Activated CD8-positive, alpha-beta memory T cell treated with anti-CD3 and anti-CD28 coated beads for 4 hours (primary cell): ENCODE measurements around the gene NMNAT2.
"Not testable (repeated sequence)": the region's sequence is repeated elsewhere in the genome, so short reads cannot be mapped to it uniquely, and the experiment has no call there.

Experiments
- DNase-seq, 2 donors: peaks; one replicate each; pipeline ENCODE4 v3.0.0-alpha.2; 2020; ENCODE audit warnings: low read depth in 2 of 2

NMNAT2 gene

DNA sequence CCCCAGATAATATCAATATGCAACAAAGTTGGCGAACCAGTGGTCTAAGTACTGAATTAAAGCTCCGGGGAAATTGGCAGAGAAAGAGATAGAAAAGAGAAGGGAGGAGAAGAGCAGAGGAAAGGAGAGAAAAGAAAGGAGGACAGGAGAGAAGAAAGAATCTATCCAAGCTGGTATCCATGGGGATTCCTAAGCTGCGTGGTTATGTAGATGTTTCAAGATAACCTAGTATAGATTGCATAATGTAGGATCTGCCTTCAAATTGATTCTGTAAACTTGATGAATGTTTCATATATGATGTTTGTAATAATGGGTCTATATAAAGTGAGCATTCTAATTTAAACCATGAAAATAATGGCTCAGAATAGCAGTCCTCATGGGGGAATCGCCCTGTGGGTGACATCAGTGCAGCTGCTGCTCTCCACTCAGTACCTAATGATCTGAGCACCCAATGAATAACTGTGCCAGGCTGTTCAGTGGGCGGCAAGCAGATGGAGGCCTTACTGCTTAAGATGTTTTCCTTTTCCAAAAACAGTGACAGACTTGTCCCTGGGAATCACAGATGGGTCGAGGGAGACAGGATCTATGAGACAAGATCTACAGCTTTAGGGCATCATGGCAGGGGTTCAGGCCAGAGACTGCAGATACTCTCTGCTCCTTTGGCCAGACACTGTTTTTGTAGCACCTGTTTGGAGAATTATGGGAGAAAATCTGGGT lies 154.1 kb downstream of the NMNAT2 start:
- DNase-seq, result no peak

DNA sequence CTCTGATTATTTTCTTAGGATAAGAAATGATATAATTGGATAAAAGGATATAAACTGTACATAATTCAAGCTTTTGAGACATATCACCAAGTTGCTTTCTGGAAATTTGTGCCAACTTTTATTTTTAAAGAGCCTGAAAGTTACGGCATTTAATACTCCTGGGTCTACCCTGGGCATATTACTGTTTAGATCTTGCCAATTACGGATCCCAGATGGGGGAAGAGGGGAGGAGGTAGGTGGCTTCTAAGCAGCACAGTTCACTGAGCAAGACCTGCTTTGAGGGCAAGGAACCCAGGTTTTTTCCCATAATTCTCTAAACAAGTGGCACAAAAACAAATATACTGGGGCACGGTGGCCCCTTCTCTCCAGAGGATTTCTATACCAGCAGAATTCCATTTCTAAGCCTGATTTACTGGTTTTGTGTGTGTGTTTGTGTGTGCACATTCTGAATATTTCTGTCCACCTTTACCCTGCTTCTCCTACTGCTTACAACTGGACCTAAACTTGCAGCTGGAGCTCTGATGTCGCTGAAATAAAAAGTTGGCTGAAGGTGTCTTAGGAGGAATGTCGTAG lies 155.5 kb downstream of the NMNAT2 start:
- no peak for DNase-seq

DNA sequence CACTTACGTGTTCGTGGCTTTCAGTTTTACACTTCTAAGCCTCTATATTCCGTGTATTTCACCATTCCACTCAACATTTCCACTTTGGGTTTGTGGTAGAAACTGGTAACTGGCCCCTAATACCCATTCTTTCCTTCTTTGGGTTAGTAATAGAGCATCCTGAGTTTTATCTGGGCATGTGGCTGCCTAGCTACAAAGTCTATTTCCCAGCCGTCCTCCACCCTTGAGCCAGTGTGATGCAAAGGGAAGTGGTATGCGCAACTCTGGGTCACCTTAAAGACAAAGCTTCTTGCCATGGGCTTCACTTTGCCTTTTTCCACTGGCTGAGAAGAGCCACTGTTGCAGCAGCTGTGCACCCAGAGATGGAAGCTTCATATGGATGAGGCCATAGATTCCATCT lies 158.3 kb downstream of the NMNAT2 start:
- DNase-seq, result no peak

DNA sequence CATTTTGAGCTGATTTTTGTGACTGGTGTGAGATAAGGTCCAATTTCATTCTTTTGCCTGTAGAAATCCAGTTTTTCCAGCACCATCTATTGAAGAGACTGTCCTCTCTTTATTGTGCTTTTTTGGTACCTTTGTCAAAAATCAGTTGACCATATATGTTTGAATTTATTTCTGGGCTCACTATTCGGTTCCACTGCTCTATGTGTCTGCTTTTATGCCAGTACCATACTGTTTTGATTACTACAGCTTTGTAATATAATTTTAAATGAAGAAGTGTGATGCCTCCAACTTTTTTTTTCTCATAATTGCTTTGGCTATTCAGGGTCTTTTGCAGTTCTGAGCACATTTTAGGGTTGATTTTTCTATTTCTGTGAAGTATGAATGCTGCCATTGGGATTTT lies 163.1 kb downstream of the NMNAT2 start:
- no peak for DNase-seq

DNA sequence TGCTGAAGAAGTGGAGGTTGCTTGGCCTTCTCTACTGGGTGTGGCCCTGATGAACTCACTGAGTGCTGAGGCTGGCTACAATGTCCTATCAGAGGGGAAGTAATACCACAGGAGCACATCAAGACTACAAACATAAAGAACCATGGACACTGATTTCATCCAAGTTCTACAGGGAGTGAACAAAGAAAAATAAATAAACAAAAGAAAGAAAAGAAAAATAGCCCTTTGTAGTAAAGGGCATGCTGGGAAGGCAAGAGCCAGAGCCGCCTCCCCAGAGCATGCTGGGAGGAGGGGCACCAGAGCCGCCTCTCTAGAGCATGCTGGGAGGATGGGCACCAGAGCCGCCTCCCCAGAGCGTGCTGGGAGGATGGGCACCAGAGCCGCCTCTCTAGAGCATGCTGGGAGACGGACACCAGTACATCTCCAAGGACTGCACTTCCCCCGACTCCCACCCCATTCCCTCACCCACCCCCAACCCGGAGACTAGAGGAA lies 166.2 kb downstream of the NMNAT2 start:
- no peak for DNase-seq

DNA sequence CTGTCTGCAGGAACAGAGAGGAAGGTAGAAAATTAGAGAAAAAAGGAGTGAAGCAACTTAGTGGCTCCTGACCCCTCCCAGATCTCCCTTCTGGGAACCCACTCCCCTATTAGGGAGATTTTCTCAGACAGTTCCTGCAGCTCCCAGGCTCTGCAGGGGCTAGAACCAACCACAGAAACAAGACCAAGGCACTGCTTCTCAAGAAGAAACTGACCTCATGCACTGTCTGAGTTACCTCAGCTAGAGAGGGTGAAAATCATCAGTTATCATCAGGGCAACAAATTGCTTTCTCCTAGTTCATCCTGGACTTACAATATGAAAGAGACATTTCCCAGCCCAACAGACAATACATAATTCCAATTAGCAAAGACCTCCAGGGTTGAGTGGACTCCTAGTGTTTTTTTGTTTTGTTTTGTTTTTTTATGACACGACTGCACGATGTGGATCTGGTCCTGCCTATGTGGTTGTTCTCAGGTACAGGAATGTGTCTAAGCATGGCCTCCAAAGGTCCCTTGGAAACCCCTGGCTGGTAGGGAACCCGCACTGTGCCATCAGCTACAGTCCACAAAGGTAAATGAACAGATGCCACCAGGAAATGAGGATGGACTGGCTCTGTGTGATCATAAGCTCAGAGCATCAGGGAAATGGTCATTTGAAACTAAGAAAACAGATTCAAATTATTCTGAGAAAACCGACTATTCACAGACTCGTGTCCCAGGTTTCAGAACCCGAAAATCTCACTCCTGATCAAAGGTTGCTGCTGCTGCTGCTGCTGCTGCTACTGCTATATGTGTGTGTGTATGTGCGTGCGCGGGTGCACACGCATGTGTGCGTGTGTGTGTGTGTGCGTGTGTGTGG lies 166.8 kb downstream of the NMNAT2 start:
- no peak for DNase-seq

DNA sequence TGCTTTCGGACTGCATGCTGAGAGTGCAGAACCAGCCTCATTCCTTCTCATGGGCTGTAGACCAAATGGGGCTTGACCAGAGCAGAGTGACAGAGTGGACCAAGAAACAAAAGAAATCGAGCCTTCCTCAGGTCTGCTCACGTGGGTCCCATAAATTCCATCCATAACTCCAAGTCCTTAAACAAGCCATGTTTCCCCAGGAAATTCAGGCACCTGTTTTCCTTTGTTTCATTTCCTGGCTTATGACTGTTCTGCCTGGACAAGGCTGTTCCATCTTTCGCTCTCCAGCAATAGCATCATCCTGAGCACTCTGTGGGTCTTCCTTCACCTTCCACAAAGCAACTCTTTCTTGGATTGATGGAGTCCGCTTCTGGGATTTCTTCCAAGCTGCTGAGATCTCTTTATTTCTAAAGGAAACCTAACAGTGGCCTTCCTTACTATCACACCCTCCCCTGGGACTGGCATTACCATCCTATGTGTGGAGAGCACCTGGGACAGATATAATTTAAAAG lies 168.2 kb downstream of the NMNAT2 start:
- DNase-seq, result no peak

DNA sequence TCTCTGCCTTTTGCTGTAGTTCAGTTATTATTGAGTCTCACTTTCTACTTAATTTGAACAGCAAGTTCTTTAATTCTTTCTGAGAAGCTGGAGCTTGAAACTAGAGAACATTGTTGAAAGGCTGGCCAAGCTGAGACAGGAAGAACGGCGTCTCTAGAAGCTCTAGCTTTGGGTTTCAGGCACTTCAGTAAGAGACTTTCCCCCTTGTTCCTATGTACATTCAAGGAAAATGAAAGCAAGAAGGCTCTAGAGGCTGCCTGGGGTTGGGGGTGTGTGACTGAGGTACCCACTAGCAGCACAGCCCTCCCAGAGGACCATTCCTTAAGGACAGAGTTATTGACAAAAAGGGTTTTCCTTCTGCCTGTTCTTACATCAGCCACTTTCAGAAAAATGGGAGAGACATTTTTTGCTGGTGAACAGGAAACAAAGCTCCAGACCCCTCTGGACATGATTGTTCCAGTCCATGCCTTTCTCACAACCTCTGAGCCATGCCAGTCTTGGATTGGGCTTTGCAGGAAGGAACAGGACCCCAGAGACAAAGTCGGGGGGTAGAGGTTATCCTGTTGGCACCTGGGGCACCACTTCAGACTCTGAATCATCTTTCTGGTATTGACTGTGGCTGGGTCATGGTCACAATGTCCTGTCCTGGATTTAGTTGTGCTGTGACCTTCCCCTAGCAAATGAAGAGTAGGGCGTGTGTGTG lies 169.0 kb downstream of the NMNAT2 start:
- no peak for DNase-seq

DNA sequence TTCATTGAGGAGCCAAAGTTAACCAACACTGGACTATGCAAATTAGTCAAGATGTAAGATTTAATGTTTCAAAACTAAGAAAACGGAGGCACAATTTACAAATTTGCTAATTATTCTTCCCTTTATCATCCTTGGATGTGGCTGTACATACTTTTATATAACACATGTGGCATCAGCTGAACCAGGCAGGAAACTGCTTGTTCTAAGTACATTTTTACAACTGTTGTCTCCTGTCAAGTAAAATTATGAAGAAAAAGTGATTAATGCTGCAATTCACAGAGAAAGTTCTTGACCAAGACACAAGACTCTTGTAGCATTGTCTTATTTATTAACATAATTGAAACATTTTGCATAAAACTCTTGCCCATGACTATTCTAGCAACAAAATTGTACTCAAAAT lies 170.2 kb downstream of the NMNAT2 start:
- DNase-seq, result no peak

DNA sequence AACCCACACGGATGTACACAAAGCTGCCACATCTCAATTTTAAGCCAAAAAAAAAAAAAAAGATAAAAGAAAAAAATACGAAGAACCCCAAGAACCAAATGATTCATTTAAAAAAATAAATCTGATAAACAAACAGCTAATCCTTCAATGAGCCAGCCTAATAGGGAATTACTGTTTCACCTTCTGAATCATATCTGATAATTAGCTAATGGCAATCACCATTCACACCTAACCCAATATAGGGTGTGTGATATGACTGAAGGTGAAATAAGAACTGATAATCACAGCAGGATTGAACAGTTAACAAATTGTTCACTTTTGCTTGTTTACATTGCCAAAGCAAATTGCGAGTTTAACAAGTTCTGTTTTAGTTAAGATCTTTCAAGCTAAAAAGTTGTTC lies 170.7 kb downstream of the NMNAT2 start:
- no peak for DNase-seq

DNA sequence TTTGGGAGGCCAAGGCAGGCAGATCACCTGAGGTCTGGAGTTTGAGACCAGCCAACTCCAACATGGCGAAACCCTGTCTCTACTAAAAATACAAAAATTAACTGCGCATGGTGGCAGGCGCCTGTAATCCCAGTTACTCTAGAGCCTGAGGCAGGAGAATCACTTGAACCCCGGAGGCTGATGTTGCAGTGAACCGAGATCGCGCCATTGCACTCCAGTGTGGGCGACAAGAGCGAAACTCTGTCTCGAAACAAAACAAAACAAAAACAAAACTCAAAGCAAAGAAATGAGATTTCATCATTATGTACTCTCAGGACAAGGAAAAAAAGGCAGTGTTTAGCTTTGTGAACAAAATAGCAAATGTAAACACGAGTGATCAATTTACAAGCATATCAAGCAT lies 171.1 kb downstream of the NMNAT2 start:
- DNase-seq, result no peak

DNA sequence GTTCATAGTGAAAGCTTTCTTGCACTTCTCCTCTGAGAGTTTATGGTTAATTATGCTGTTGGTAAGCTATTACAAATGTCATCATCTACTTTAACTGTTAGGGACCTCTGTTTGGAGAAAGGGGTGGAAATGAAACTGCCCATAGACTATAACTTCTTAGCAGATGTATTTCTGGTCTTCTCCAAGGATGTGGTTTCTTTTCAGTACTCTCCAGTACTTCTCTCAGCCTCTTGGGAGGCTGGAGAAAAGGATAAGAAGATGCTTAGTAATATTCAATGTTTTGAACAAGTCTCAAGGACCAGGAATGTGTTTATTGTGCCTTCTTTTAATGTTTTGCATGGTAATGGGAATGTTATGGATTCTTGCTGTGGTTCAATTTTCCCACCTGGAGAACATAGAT lies 171.7 kb downstream of the NMNAT2 start:
- DNase-seq, result no peak

DNA sequence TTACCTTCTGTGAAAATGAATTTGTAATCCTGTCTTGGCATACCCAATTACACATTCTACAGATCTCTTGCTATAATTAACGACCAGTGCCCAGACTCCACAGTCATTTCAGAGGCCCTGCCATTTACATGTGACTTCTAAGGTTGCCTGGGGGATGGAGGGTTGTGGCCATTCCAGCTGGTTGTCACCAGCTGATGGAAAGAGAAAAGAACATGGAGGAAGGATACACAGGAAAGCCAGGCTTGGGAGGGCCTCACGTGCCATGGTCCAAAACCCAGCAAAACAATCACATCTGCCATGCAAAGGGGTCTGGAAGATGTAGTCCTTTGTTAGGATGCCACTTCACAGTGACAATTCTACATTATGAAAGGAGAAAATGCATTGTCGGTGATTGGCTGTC lies 172.8 kb downstream of the NMNAT2 start:
- no peak for DNase-seq

DNA sequence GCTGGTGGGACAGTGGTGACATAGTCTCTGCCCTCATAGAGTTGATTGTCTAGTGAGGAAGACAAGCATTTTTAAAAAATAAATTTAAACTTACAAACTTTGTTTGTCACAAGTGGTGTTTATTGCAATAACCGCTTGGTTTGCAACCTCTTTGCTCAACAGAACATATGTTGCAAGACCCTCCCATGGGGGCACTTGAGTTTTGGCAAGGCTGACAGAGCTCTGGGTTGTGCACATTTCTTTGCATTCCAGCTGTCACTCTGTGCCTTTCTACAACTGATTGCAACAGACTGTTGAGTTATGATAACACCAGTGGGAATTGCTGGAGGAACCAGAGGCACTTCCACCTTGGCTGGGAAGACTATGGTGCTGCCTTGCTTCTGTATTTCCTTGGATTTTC lies 173.7 kb downstream of the NMNAT2 start:
- DNase-seq, result no peak

DNA sequence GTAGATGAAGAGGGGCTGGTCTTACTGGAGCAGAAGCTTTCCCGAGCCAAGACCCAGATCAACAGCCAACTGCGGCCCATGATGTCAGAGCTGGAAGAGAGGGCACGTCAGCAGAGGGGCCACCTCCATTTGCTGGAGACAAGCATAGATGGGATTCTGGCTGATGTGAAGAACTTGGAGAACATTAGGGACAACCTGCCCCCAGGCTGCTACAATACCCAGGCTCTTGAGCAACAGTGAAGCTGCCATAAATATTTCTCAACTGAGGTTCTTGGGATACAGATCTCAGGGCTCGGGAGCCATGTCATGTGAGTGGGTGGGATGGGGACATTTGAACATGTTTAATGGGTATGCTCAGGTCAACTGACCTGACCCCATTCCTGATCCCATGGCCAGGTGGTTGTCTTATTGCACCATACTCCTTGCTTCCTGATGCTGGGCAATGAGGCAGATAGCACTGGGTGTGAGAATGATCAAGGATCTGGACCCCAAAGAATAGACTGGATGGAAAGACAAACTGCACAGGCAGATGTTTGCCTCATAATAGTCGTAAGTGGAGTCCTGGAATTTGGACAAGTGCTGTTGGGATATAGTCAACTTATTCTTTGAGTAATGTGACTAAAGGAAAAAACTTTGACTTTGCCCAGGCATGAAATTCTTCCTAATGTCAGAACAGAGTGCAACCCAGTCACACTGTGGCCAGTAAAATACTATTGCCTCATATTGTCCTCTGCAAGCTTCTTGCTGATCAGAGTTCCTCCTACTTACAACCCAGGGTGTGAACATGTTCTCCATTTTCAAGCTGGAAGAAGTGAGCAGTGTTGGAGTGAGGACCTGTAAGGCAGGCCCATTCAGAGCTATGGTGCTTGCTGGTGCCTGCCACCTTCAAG lies 174.8 kb downstream of the NMNAT2 start:
- no peak for DNase-seq

DNA sequence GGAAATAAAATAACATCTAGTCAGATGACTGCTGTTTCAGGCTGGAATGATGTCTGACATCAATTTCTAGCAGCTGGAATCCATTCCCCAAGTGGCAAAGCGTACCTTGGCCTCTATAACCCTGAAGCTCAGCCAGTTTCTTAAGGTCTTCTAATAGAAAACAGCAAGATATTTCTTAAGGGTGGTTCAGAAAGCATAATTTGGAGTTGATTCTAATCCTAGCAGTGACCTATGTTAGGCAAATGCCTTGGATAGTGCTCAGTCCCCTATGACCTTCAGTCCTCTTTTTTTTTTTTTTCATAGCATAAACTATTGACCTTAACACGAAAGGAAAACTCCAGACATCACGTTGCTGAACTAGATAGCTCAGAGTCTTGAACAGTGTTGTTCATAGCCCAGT lies 175.6 kb downstream of the NMNAT2 start:
- DNase-seq, result no peak

DNA sequence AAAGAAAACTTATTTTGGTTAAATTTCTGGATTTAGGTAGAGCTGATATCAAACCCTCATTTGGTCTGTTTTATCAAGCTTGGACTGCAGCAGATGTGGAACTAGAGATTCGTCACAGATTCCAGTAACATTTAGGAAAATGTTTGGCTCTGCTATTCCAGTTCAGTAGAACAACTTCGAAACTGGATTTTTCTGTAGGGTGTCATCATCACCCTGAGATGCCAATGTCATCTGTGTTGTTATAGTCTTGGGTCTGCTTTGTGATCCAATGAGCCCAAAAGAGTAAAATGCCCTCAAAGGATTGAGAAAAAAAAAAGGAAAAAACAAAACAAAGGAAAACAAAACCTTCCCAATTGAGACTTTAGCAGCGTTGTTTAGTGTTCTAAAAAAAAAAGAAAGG lies 176.7 kb downstream of the NMNAT2 start:
- DNase-seq, result no peak

DNA sequence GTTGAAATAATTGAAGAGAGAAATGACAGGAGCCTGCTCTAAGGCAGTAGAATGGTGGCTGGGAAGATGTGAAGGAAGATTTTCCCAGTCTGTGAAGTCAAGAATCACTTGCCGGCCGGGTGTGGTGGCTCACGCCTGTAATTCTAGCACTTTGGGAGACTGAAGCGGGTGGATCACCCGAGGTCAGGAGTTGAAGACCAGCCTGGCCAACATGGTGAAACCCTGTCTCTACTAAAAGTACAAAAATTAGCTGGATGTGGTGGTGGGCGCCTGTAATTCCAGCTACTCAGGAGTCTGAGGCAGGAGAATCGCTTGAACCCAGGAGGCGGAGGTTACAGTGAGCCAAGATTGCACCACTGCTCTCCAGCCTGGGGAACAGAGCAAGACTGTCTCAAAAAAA lies 177.3 kb downstream of the NMNAT2 start:
- not testable (repeated sequence) for DNase-seq

DNA sequence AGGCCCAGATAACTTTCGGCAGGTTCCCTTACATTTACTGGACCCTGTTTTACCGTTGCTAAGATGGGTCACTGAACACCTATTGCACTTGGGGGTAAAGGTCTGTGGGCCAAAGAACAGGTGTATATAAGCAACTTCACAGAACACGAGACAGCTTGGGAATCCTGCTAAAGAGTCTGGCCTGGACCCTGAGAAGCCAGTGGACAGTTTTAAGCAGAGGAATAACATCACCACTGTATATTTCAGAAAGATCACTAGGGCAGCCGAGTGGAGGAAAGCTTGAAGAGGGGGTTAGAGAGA lies 177.7 kb downstream of the NMNAT2 start:
- no peak for DNase-seq

DNA sequence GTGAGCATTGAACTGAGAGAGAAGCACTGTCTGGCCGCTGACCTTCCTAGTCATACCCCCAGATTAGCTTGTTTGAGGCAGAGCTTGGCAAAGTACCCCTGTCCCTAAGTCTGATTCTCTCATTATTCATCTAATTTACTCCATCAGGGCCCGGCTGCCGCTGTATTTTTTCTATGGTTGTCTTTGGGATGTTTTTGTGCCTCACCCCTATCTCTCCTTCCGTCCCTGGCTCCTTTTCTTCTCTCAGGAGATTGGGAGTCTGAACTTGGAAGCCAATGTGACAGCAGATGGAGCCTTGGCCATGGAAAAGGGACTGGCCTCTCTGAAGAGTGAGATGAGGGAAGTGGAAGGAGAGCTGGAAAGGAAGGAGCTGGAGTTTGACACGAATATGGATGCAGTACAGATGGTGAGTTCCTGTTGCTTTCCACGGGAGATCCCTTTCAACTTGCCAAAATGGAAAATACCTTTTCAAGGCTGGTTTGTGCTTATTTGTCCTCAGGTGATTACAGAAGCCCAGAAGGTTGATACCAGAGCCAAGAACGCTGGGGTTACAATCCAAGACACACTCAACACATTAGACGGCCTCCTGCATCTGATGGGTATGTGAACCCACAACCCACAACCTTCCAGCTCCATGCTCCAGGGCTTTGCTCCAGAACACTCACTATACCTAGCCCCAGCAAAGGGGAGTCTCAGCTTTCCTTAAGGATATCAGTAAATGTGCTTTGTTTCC lies 178.2 kb downstream of the NMNAT2 start:
- DNase-seq, result no peak
